Fibroblast of the aortic adventitia (primary cell): ENCODE data around the gene NOLC1. TPM values are rescaled to one million over a fixed set of nuclear protein-coding genes. Genes with fewer than 3 reads are reported as not detected.
"Not testable (repeated sequence)": the region's sequence is repeated elsewhere in the genome, so short reads cannot be mapped to it uniquely, and the experiment has no call there.

Source experiments
- DNase-seq: peaks from one replicate; pipeline ENCODE4 v3.0.0-alpha.2; 2010; ENCODE audit warnings: low read depth
- H3K4me3 ChIP-seq: 2 replicates; pipeline ENCODE4 v1.5.1; 2011; ENCODE audit warnings: low read depth, mild to moderate bottlenecking, control low read depth, low read length, moderate library complexity
- CTCF ChIP-seq: IDR thresholded peaks from 2 replicates; pipeline ENCODE4 v1.5.1; 2011; ENCODE audit warnings: mild to moderate bottlenecking, low read length, control low read depth, inconsistent platforms; ENCODE audit not compliant: insufficient read depth
- total RNA-seq: library from RNA; depleted of rRNA; stranded (reverse); fragments of >200 nt; gene quantifications from 2 replicates; pipeline ENCODE4 v1.2.3, GENCODE V29; 2012; ENCODE audit warnings: low replicate concordance

The NOLC1 gene
- total RNA-seq, 1 donor: 45.3 TPM

- TF ChIP-seq CTCF: no peak
- DNase-seq: no peak
- no peak overlapping the region for H3K4me3 ChIP-seq
Measured at GRCh38 chr10:102170602-102171001, 18.4 kb downstream of the NOLC1 start.

GRCh38 chr10:102172288-102172687, 20.1 kb downstream of the NOLC1 start:
- no peak for DNase-seq
- no peak overlapping the region for H3K4me3 ChIP-seq
- no peak for TF ChIP-seq CTCF

- no peak for TF ChIP-seq CTCF
- peak; percentile 20 for DNase-seq
- no peak overlapping the region for H3K4me3 ChIP-seq
Measured at GRCh38 chr10:102175415-102175814, 23.2 kb downstream of the NOLC1 start.

- DNase-seq: no peak
- no peak overlapping the region for H3K4me3 ChIP-seq
- no peak for TF ChIP-seq CTCF
Measured at GRCh38 chr10:102184606-102185005, 32.4 kb downstream of the NOLC1 start.

GRCh38 chr10:102185272-102185671, 33.1 kb downstream of the NOLC1 start:
- H3K4me3 ChIP-seq: no peak overlapping the region
- DNase-seq: no peak
- no peak for TF ChIP-seq CTCF

- TF ChIP-seq CTCF: no peak
- DNase-seq: no peak
Measured at GRCh38 chr10:102185811-102186527, 33.8 kb downstream of the NOLC1 start.

GRCh38 chr10:102188298-102188940, 36.2 kb downstream of the NOLC1 start:
- no peak for DNase-seq
- H3K4me3 ChIP-seq: no peak overlapping the region
- no peak for TF ChIP-seq CTCF

More at GRCh38 chr10:102185811-102186527, 33.8 kb downstream of the NOLC1 start:
- H3K4me3 ChIP-seq: no peak overlapping the region

- DNase-seq, H3K4me3 ChIP-seq: not testable (repeated sequence)
Measured at GRCh38 chr10:102188941-102189898, 37.0 kb downstream of the NOLC1 start.
